Stimulated activated CD4-positive, alpha-beta T cell treated with anti-CD3 and anti-CD28 coated beads, Interleukin-12 subunit alpha, Interleukin-12 subunit beta, amount 100 ng/mL, for 24 hours (primary cell): Measurements from ENCODE around the gene AKAP17A.
"Not testable (repeated sequence)": the region's sequence is repeated elsewhere in the genome, so short reads cannot be mapped to it uniquely, and the experiment has no call there.

Experiments
- DNase-seq, 2 experiments: peaks; one replicate each; pipeline ENCODE4 v3.0.0-alpha.2; 2020; ENCODE audit warnings: low read depth in 2 of 2

The AKAP17A gene

DNA sequence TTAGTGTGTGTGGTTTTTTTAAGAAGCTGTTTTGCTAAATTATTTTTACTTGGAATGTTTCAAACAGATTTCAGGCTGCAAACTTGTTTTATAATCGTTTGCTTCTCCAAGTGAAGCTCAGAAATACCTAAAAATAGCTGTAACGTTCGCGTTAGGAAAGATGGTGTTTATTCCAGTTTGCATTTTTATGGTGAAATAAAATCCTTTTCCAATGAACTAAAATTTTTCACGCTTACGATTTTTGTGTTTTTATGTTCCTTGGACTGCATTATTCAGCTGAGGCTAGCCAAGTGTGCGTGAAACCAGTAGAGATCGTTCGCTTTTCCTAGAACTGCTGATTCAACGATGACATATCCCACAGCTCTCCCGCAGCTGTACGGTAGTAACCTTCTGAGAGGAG, 10.9 kb downstream of the AKAP17A start:
- no peak for DNase-seq

DNA sequence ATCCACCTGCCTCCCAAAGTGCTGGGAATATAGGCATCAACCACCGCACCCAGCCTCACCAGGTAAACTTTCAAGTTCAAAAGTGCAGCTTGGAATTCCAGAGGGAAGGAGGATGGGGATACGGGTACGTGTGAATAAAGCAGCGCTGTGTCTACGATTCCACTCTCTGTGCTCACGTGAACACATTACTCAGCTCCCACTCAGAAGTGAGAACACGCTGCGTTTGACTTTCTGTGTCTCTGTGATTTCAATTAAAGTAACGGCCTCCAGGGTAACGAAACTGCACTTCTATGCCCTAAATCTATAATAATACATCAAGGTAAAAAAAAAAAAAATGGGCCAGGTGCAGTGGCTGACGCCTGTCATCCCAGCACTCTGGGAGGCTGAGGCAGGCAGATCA, 15.1 kb downstream of the AKAP17A start:
- DNase-seq: no peak

DNA sequence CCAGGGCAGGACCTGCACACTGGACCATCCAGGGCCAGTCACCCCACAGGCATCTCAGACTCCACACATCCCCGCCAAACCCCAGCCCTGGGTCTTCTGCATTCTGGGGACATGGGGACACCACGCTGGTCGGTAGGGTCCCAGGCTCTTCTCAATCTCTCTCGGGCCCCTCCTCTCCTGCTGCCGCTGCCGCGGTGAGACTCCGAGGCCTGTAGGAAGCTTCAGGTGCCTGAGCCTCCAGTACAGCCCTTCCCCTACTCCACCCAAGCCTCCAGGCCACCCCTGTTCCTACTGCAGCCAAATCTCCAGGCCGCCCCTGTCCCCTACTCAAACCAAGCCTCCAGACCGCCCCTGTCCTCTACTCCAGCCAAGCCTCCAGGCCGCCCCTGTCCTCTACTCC, 17.9 kb downstream of the AKAP17A start:
- DNase-seq: no peak

DNA sequence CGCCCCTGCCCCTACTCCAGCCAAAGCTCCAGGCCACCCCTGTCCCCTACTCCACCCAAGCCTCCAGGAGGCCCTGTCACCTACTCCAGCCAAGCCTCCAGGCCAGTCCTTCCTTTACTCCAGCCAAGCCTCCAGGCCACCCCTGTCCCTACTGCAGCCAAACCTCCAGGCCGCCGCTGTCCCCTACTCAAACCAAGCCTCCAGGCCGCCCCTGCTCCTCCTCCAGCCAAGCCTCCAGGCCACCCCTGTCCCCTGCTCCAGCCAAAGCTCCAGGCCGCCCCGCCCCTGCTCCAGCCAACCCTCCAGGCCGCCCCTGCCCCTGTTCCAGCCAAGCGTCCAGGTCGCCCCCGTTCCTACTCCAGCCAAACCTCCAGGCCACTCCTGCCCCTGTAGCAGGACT, 18.4 kb downstream of the AKAP17A start:
- no peak for DNase-seq

DNA sequence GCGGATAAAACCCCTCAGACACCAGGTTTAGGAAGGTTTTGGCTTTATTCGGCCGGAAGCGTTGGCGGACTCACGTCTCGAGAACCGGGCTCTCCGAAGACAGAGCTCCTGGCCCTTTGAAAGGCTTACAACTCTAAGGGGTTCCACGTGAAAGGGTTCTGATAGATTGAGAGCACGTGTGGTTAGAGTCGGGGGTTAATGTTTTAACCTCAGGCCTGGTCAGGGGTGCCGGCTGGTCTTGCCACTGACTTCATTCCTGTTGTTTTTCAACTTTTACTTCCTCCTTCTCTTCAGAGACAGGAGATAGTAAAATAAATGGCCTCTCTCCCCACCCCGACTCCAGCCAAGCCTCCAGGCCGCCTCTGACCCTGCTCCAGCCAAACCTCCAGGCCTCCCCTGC, 18.8 kb downstream of the AKAP17A start:
- DNase-seq: no peak

DNA sequence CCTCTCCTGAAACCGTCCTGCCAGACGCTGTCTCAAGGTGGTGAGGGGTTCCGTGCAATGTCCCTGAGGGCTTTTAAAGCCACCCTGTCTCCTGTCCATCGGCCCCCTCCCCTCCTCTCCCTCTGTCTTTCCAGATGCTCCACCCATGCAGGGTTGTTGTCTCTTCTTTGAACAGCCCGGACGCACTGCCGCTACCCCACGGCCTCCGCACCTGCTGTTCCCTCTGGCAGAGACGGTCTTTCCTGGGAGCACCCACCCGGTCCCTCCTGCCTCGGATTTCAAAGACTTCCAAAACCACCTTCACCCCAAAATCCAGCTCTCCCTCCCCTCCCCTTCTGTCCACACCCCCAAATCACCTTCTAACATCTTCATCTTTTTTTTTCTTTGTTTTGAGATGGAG, 19.3 kb downstream of the AKAP17A start:
- DNase-seq: no peak

DNA sequence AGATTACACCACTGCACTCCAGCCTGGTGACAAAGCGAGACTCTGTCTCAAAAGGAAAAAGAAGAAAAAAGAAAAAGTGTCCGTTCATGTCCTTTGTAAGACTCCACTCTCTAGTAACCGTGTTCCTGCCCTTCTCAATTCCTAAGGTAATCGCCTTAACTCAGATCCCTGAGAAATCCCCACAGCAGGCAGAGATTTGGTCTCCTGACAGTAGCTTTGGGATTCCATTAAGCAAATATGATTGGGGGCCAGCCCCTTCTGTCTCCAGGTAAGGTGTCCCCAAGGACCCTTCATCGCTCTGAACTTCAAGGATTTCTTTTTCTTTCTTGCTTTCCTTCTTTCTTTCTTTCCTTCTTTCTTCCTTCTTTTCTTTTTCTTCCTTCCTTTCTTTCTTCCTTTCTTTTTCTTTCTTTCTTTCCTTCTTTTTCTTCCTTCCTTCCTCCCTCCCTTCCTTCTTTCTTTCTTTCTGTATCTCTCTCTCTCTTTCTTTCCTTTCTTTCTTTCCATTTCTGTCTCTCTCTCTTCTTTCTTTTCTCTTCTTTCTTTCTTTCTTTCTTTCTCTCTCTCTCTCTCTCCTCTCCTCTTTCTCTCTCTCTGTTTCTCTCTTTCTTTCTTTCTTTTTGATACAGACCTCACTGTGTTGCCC, 21.4 kb downstream of the AKAP17A start:
- no peak for DNase-seq

DNA sequence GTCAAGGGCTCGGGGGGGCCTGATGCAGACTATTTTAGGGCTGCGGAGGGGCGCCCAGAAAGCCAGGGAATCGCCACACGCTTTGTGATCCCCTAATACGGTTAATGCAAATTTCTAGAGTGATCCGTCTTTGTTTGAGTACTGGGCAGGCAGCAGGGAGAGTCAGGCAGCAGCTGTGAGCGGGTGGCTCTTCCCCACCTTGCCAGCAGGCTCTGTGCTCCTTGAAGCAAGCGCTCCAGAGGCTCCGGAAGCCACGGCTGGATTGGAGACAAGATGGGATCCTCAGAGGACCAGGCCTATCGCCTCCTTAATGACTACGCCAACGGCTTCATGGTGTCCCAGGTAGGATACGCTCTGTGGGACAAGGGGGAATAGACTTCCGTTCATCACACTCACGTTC, 23.5 kb downstream of the AKAP17A start, which contains the start of gene ASMT:
ASMT (plus strand) TSS at position 133 of the 400 bp plus-strand sequence; CDS start at position 274, 141 bp downstream.
- no peak for DNase-seq

DNA sequence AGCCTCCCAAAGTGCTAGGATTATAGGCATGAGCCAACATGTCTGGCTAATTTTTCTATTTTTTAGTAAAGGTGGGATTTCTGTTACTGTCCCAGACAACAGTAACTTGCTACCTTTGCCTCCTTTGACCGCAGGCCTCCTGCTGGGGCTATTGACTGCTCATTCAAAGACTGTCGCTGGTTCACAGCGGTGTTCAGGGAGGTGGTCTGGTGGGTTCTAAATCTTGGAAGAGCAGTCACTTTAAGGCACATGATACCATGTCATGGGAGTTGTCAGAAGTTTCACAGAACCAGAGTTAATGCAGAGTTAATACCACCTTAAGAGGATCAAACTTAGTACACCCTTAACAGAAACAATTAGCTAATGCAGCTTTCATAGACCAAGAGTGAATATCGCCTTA, 27.3 kb downstream of the AKAP17A start:
- DNase-seq: no peak

DNA sequence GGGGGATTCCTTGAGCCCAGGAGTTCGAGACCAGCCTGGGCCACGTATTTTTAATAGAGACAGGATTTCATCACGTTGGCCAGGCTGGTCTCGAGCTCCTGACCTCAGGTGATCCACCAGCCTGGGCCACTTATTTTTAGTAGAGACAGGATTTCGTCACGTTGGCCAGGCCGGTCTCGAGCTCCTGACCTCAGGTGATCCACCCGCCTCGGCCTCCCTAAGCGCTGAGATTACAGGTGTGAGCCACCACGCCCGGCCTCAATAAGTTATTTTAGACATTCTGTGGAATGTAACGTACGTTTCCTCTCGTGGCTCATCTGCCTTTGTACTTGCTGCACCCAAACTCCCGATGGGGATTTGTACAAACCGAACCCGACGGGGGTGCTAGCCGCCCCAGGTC, 32.3 kb downstream of the AKAP17A start:
- no peak for DNase-seq

DNA sequence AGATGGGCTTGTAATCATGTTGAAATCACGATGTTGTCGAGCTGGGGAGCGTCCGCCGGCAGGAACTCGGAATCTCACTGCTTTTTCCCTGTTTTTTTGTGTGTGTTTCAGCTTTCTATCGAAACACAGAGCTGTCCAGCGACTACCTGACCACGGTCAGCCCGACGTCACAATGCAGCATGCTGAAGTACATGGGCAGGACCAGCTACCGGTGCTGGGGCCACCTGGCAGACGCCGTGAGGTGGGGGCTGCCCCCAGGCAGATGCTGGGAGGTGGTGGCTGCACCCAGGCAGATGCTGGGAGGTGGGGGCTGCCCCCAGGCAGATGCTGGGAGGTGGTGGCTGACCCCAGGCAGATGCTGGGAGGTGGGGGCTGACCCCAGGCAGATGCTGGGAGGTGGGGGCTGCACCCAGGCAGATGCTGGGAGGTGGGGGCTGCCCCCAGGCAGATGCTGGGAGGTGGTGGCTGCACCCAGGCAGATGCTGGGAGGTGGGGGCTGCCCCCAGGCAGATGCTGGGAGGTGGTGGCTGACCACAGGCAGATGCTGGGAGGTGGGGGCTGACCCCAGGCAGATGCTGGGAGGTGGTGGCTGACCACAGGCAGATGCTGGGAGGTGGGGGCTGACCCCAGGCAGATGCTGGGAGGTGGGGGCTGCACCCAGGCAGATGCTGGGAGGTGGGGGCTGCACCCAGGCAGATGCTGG, 32.9 kb downstream of the AKAP17A start:
- not testable (repeated sequence) for DNase-seq

DNA sequence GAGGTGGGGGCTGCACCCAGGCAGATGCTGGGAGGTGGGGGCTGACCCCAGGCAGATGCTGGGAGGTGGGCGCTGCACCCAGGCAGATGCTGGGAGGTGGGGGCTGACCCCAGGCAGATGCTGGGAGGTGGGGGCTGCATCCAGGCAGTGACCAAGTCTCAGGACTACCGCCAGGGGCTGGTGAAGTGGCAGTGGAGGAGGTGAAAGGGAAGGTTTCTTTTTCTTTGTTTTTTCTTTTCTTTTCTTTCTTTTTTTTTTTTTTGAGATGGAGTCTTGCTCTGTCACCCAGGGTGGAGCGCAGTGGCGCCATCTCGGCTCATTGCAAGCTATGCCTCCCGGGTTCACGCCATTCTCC, 33.4 kb downstream of the AKAP17A start:
- not testable (repeated sequence) for DNase-seq

DNA sequence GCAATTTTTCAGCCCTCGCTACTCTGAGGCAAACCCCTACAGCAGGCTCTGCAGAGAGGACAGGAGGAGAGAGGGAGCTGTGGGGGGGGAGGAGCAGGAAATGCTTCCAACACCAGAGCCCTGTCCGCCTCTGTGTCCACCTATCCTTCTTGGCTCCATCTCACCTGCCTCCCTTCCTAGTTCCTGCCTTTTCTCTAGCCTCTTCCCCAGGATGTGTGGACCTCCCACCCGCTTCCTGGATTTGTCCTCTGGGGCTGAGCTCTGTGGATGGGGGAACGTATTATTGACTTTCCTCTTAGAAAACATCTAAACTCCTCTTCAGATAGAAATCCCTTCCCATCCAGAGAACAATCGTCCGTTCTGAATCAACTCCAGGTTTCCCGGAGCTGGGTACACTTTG, 37.8 kb downstream of the AKAP17A start:
- no peak for DNase-seq

DNA sequence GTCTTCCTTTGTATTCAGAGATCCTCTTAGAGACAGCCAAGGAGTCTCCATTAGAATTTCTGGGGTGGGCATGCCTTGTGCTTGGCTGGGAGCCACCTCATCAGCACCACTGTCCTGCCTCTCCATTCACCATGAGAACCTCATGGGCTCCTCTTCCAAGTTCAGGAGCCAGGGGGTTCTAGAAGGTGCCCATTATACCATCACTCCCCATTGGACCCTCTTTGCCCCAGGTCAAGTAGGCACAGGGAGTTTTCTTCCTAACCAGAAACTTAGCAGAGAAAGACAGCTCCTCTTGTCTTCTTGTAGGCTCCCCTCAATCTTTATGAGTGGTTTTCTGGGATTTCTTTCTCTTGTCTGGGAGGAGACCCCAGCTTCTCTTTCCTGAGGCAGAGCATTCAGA, 54.6 kb downstream of the AKAP17A start:
- no peak for DNase-seq

DNA sequence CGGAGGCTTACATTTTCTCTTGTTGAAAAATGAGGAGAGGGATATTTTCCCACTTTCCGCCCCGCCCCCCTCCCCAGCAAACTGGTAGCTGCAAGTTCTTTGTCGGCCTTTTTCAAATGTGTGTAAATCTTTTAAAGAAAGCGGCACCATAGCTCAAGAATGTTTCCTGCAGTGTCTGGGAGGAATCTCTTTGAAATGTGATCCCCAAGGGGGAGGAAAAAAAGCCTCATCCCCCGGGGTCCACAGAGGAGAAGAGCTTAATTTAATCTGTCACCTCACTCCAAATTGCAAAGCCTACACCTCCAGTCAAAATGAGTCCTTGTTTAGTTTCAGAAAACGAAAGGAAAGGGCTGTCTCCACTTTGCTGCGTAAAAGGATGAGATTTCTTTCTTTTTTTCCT, 58.2 kb downstream of the AKAP17A start:
- no peak for DNase-seq
